Body of pancreas (tissue), 4 donors: ENCODE measurements around the gene COQ5.

Source experiments
- CTCF ChIP-seq, 7 experiments: fragments of 450-650 bp in 4 of 7; fragments of 200-600 bp in 3 of 7; sonication (generic) in 3 of 7; IDR thresholded peaks; one replicate each; pipeline ENCODE4 v1.5.1; 2016 to 2019; ENCODE audit warnings: antibody characterized with exemption in 7 of 7
- POLR2A ChIP-seq, 3 donors: fragments of 450-650 bp; IDR thresholded peaks; one replicate each; pipeline ENCODE4 v1.6.1; 2016; ENCODE audit warnings: antibody characterized with exemption in 3 of 3, mild to moderate bottlenecking in 2 of 3

- TF ChIP-seq CTCF (IDR thresholded peaks at IDR 0.05) (no peak), POLR2A (IDR thresholded peaks at IDR 0.05) (no peak)
These were observed 45.3 kb downstream of the COQ5 start for GRCh38 chr12:120483621-120484020.
